Stimulated activated CD8-positive, alpha-beta memory T cell treated with anti-CD3 and anti-CD28 coated beads, Interleukin-4, amount 100 ng/mL, for 1 hour (primary cell): Measurements from ENCODE around the gene SUSD1.
A peak's percentile ranks its signal among the peaks of the same experiment; 100 is the strongest.
"Not testable (repeated sequence)": the region's sequence is repeated elsewhere in the genome, so short reads cannot be mapped to it uniquely, and the experiment has no call there.

Experiments used
- DNase-seq, 2 donors: peaks; one replicate each; pipeline ENCODE4 v3.0.0-alpha.2; 2020; ENCODE audit warnings: low read depth in 2 of 2, low spot score in 1 of 2

SUSD1 gene

DNA sequence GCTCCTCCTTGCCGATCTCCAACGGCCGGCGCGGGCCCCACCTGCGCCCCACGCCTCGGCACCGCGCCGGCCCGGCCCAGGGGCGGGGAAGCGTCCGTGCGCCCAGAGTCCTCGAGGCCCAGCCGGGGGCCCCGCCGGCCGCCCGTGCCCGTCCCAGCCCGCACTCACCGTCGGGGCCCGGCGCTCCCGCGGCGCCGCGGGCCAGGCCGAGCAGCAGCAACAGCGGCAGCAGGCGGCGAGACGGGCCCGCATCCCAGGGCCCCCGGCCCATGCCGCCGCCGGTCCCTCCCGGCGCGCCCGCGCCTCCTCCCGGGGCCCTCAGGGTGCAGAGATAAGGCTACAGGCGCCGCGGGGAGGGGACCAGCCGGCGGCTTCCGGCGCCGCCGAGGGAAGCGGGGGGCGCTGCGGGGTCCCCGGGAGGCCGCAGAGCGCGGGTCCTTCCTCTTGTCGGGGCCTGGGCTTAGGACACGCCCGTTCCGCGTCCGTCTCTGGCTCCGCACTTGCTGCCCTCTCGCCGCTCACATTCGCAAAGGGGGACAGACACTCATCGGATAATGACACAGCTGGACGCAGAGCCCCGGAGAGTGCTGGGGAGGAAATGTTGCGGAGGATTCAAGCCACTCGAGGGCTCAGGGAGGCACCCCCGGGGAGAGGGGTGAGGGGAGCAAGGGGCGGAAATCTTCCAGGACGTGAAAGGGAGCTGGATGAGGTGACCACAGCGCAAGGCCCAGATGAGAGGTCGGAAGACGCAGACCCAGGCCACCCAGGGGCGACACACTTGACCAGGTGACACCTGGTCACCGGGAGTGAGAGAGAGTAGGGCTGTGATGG, at the start of gene SUSD1:
TSS of gene SUSD1 (minus strand) at position 333 of the 831 bp plus-strand sequence. CDS start at position 271, 62 bp downstream.
- peak in 1 of 2 donors; percentile 3 for DNase-seq

DNA sequence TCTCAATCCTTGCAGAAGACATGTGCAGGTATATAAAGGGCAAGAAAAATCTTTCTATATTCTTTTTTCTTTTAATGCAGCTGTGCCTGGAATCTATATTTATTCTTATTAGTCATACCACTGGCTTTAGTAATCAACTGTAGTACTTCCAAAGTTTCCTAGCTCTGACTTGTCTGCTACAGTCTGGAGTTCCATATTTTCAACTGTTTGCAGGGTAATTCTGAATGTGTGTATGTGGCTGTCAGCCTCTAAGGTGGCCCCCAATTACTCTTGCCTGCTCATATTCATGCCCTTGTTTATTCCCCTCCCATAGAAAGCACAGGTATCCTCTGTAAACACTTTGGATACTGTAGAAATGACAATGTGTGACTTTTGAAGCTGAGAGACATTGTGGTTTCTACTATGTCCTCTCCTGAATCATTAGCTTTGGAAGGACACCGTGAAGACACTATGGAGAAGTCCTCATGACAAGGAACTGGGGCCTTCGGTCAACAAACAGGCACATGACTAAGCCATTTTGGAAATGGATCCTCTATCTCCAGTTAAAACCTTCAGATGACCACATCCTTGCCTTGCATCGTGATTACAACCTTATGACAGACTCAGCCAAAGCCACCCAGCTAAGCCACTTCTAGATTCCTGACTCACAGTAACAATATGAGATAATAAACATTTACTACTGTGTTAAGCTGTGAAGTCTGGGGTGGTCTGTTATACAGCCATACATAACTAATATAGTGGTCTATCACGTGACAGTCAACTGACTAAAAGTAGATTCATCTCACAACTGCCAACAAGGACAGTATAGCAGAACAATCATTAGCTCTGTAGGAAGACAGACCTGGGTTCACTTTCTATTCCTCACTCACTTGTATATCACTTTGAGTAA, 49.5 kb upstream of the SUSD1 start:
- no peak for DNase-seq

DNA sequence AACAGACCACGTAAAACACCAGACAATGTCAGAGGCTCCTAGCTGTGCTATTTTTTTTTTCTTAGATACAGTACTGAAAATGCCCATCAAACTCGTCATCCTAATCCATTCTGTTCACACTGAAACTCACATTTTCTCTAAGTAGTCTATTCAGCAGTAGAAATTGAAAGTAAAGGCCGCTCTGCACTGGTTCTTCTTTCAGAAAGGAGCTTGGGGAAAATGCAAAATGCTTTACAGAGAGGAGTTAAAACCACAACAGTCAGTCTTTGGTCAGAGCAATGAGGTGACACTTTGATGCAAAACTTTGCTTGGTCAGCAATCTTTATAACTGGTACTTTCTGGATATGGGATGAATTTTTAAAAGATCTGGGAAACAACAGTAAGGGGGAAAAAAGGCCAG, 43.8 kb upstream of the SUSD1 start:
- DNase-seq: no peak

DNA sequence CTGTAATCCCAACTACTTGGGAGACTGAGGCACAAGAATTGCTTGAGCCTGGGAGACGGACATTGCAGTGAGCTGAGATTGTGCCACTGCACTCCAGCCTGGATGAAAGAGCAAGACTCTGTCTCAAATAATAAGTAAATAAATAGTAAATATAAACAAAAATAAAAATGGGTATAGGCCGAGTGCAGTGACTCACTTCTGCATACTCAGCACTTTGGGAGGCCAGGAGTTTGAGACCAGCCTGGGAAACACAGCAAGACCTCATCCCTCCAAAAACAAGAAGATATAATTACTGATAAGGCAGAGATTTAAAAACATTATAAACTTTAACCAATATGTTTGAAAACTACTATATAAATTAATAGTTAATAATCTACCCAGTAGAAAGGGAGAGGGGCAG, 37.8 kb upstream of the SUSD1 start:
- DNase-seq: no peak

DNA sequence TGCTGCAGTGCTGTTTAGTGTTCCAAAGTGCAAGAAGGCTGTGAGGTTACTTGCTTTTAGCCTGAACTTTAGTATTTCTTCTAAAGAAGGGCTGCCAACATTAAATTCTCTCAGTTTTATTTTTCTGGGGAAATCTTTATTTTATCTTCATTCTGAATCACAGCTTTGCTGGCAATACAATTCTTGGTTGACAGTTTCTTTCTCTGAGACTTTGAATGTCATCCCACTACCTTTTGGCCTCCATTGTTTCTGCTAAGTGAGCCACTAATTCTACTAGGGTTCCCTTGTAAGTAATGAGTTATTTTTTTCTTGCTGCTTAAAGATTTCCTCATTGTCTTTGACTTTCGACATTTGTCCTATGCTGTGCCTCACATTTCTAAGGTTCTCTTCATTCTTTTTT, 32.4 kb upstream of the SUSD1 start:
- no peak for DNase-seq

DNA sequence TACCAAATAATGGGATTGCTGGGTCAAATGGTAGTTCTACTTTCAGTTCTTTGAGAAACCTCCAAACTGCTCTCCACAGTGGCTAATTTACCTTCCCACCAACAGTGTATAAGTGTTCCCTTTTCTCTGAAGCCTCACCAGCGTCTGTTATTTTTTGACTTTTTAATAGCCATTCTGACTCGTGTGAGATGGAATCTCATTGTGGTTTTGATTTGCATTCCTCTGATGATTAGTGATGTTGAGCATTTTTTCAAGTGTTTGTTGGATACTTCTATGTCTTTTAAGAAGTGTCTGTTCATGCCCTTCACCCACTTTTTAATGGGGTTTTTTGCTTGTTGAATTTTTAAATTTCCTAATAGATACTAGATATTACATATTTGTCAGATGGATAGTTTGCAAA, 28.4 kb upstream of the SUSD1 start:
- no peak for DNase-seq

DNA sequence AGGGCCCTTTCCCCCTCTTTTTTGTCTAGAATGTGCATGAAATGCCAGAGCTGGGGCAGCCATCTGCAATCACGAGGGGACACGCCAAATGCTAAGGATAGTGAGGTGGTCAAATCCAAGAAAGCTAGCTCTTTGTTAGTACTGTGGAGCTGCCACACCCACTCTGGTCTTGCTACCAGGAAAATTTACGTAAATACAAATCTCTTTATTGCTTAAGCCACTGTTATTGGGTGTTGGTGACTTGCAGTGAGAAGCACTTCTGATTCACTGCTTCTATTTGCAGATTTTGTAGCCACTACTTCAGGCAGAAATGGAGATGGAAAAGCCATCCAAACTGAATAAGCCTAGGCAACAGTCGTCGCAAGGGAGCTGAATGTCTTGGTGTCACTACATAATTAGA, 25.6 kb upstream of the SUSD1 start:
- no peak for DNase-seq

DNA sequence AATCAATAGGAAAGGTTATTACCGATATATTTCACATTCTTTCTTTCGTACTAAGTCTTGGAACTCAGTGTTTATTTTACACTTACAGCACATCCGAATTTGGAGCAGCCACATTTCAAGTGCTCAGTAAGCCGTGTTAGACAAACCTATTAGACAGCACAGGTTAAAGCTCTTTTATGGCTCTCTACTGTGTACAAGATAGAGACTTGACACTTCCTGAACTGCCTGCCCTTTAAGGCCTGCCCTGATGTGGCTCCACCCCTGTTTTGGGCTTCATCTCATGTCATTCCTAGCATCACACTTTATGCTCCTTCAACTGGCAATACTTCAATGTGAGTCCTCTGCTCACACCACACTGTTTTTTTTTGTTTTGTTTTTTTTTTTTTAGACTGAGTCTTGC, 23.5 kb upstream of the SUSD1 start:
- no peak for DNase-seq

DNA sequence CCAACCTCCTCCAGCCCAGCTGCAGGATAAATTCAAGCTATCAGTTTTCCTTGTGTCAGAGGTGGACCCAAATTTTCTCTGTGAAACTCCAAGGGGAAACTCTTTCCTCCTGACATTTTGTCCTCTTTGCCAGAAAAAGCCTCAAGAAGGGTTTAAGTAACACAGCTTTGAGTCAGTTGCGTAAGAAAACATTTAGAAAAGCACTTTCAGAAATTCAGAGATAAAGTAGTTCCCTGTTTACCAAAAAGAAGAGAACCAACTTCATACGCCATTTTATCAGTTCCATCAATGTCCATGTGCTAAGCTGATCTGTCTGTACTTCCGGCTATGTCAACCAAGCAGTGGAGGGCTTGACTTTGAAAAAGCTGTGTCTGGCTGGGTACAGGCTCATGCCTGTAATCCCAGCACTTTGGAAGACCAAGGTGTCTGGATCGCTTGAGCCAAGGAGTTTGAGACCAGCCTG, 19.9 kb upstream of the SUSD1 start:
- no peak for DNase-seq

DNA sequence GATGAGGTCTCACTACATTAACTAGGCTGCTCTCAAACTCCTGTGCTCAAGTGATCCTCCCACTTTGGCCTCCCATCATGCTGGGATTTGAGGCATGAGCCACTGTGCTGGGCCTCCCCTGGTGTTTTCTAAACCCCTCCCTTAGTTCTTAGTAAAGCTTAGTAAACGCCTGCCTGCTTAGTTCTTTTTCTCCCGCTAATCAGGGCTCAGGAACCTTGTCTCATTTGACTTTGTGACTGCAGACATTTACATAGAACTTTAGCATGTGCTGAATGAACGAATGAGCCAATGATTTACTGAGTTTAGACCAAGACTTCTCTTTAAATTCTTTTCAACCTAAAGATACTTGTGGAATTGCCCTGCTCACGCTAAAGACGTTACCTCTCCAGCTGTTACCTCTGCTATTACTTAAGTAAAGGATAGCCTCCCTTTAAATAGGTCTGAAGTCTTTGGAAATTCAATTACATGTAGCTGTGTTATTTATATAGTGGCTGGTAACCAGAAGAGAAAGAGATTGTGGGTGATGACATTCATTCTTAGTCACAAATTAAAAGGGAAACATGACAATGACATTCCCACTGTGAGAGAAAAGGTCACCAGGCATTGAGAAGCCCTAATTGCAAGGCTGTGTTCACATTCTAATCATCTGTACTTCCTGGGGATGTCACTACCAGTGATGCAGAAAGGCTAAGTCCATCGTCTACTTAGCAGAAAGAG, 18.6 kb upstream of the SUSD1 start:
- no peak for DNase-seq

DNA sequence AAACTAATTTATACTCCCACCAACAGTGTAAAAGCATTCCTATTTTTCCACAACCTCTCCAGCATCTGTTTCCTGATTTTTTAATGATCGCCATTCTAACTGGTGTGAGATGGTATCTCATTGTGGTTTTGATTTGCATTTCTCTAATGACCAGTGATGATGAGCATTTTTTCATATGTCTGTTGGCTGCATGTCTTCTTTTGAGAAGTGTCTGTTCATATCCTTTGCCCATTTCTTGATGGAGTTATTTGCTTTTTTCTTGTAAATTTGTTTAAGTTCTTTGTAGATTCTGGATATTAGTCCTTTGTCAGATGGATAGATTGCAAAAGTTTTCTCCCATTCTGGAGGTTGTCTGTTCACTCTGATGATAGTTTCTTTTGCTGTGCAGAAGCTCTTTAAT, 15.2 kb upstream of the SUSD1 start:
- DNase-seq: not testable (repeated sequence)

DNA sequence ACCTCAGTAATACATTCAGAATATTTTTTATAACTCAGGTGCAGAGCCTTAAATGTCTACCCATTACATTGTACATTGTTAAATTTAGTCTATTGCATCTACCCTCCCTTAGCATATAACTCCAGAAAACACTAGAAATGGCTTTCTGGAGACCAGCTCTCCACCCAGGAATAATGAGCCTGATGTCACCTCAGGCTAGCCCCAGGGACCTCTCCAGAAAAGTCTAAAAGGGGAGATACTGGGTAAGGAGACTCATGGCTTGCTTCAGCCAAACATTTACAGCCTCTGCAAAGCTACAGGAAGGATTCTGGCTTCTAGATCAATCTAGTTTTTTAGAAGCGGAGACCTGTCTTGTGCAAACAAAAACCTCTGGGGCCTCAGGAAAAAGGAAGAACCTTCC, 13.8 kb upstream of the SUSD1 start:
- DNase-seq: no peak

DNA sequence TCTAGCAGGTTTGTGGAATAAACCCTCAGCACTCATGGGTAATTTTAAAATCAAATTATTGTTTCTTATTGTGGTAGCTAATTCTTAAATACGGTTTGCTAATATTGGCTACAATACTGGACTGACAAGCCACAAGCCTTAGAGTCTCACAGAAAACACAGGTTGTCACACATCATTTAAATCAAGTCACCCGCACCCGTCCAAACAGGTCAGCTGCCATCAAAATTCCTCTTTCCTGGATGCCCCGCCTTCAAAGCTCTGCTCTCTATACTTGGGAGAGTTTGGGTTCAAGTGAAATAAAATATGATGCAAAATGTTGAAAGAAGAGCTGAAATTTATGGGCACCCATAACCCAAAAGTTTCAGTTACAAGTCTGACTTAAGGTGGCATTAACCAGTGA, 12.3 kb upstream of the SUSD1 start:
- DNase-seq: no peak

DNA sequence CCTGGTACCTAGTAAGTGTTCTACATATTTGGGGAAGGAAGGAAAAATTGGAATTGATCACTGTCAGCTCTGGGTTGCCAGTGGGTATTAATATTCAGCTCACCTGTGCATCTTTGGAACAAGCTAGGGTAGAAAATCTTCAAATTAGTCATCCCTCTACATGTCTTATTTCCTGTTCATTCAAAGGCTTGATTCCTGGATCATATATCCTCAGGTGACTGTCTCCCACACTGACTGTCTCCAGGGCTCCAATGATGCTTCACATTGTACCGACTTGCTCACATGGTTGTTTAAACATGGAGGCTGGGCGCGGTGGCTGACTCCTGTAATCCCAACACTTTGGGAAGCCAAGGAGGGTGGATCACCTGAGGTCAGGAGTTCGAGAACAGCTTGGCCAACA, 11.6 kb upstream of the SUSD1 start:
- no peak for DNase-seq

DNA sequence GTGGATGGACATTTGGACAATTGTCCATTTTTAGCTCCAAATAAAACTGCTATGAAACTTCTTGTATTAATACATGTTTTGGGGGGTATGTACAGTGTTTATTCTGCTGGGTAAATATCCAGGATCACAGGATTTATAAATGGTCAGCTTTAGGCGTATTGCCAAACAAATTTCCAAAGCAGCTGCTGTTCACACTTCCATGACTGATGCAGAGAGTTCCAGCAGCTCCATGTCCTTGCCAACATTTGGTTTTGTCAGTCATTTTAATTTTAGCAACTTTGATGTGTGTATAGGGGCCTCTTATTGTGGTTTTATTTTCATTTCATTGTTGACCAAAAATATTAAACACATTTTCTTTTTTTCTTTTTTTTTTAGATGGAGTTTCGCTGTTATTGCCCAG, 9.8 kb upstream of the SUSD1 start:
- no peak for DNase-seq

DNA sequence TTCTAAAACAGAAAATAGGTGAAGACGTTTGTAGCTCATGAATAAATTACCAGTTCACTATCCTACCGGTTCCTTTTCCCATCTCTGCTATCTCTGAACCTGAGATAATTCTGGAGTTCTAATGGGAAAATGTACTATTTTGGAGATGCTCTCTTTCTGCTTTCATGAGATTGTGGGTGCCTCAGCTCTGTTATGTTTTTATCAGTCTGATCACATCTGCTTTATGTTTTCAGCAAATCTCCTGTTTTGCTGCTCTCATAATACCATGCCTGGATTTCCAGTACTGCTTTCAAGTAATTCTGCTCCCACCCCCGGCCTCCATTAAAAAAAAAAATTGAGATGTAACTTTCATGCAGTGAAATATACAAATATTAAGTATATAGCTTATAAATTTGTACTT, 9.1 kb upstream of the SUSD1 start:
- no peak for DNase-seq

DNA sequence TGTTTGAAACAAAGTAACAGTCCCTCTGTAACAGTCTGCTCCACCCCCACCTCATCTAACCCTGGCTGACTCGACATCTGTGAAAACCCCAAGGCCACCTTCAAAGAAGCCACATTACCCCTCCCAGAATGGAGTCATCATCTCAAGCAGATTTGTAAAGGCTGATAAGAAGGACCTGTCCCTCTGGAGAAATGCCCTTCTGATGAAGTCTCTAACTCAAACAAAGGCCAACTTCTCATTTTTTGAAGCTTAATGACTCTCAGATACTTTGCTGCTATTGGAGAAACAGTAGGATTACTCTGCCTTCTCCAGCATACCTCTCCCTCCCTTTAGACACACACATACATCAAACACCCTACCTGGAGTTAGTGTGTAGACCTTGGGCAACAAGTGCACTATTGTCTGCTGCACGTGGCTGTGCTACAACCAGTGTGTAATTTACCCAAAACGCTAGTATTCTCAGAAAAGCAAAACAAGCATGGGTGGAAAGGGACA, 5.3 kb upstream of the SUSD1 start:
- DNase-seq: peak in 1 of 2 donors; percentile 7

DNA sequence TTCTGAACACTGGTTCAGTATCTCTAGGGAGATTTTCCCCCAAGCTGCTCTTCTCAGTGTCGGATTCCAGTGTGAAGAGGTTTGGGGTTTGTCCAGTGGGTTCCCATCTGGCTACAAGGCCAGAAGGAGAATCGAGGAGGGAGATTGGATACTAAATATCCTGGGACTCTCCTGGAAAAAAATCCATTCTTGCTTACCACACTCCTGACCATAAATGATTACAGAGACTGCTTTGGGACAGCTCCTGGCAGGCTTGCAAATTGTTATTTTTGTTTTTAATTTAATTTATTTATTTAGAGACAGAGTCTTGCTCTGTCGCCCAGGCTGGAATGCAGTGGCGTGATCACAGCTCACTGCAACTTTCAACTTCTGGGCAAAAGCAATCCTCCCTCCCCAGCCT, 4.7 kb upstream of the SUSD1 start:
- DNase-seq: no peak

DNA sequence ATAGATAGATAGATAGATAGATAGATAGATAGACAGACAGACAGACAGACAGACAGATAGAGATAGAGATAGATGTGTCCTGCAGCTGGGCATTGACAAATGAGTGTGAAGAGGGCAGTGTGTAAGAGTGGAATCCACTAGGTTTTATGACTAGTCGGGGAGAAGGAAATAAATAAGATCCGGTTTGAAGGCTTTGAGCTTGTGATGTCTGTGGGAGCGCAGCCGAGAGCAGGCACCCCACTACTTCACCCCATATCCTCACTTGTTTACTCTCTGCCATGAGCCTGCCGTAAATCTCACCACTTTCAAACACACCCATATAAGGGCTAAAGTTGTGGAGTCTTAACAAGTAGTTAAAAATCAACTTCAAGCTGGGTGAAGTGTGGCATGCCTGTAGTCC, 1.4 kb upstream of the SUSD1 start:
- no peak for DNase-seq

DNA sequence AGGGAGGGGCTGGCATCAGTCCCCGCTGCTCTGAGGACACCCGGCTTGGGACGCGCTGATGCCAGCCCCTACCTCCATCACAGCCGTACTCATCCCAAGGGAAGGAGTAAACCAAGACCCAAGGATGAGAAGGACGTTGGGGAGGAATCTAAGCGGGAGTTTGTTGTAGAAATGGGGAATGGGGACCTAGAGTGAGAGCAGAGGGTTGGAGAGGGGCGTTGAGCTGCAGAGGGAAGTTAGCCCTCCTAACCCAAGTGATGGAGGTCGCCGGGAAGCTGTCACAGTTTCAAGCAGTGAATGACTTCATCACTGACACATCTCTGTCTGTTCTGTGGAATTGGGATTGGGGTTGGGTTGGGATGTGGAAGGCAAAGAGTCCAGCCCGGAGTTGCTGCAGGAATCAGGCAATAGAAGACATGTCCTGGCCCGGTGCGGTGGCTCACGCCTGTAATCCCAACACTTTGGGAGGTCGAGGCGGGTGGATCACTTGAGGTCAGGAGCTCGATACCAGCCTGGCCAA, 759 bp upstream of the SUSD1 start:
- DNase-seq: no peak
